GM23248 (cell line): ENCODE data around the gene DIO3. TPM values are rescaled to one million over a fixed set of nuclear protein-coding genes. Genes with fewer than 3 reads are reported as not detected.

Experiments used
- DNase-seq: peaks from one replicate; pipeline ENCODE4 v3.0.0-alpha.2; 2015
- H2AFZ ChIP-seq: fragments of 200-600 bp; sonication (generic); 2 replicates; pipeline ENCODE4 v1.6.1; 2016; ENCODE audit warnings: antibody characterized with exemption
- H3F3A ChIP-seq: fragments of 200-600 bp; sonication (generic); 2 replicates; pipeline ENCODE4 v1.6.1; 2016; ENCODE audit warnings: mild to moderate bottlenecking, antibody characterized with exemption, mixed run types; ENCODE audit not compliant: insufficient read depth
- H3K27ac ChIP-seq: fragments of 200-600 bp; sonication (generic); 2 replicates; pipeline ENCODE4 v1.5.1; 2016; ENCODE audit warnings: mild to moderate bottlenecking
- H3K27me3 ChIP-seq: fragments of 200-600 bp; sonication (generic); replicated peaks from 2 replicates; pipeline ENCODE4 v1.6.1; 2016; ENCODE audit warnings: mild to moderate bottlenecking; ENCODE audit not compliant: insufficient read depth
- H3K36me3 ChIP-seq: fragments of 200-600 bp; sonication (generic); 2 replicates; pipeline ENCODE4 v1.6.1; 2016; ENCODE audit warnings: low read depth, mild to moderate bottlenecking
- H3K4me1 ChIP-seq: fragments of 200-600 bp; sonication (generic); 2 replicates; pipeline ENCODE4 v1.6.1; 2016; ENCODE audit warnings: mild to moderate bottlenecking; ENCODE audit not compliant: insufficient read depth
- H3K4me2 ChIP-seq: fragments of 200-600 bp; sonication (generic); one replicate; pipeline ENCODE4 v1.6.1; 2016; ENCODE audit warnings: mild to moderate bottlenecking; ENCODE audit not compliant: unreplicated experiment
- H3K4me3 ChIP-seq: fragments of 200-600 bp; sonication (generic); 2 replicates; pipeline ENCODE4 v1.5.1; 2016; ENCODE audit warnings: mild to moderate bottlenecking
- H3K79me2 ChIP-seq: fragments of 200-600 bp; sonication (generic); 2 replicates; pipeline ENCODE4 v1.6.1; 2016; ENCODE audit warnings: mild to moderate bottlenecking; ENCODE audit not compliant: insufficient read depth
- H3K9ac ChIP-seq: fragments of 200-600 bp; sonication (generic); 2 replicates; pipeline ENCODE4 v1.6.1; 2016; ENCODE audit warnings: mild to moderate bottlenecking
- H3K9me2 ChIP-seq: fragments of 200-600 bp; sonication (generic); 2 replicates; pipeline ENCODE4 v1.6.1; 2016; ENCODE audit warnings: mixed run types, mild to moderate bottlenecking, moderate library complexity; ENCODE audit not compliant: insufficient read depth
- H3K9me3 ChIP-seq: fragments of 200-600 bp; sonication (generic); one replicate; pipeline ENCODE4 v1.6.1; 2017; ENCODE audit warnings: low read depth
- H4K20me1 ChIP-seq: fragments of 200-600 bp; sonication (generic); 2 replicates; pipeline ENCODE4 v1.6.0; 2016; ENCODE audit not compliant: insufficient read depth
- EZH2 ChIP-seq: fragments of 200-600 bp; sonication (generic); IDR thresholded peaks from 2 replicates; pipeline ENCODE4 v1.6.1; 2018; ENCODE audit warnings: antibody characterized with exemption, mild to moderate bottlenecking; ENCODE audit not compliant: insufficient read depth, poor library complexity, severe bottlenecking
- EZH2phosphoT487 ChIP-seq: fragments of 200-600 bp; sonication (generic); IDR thresholded peaks from 2 replicates; pipeline ENCODE4 v1.6.1; 2018; ENCODE audit warnings: antibody characterized with exemption, moderate library complexity, mild to moderate bottlenecking, low read depth; ENCODE audit not compliant: insufficient read depth
- WGBS, 2 experiments: methylation state at CpG; one replicate each; pipeline ENCODE4 v1.1.6; 2015 to 2017; ENCODE audit warnings: low lambda C conversion rate in 2 of 2, low coverage in 1 of 2; ENCODE audit errors: missing lambda C conversion rate in 2 of 2; 5-methylcytosine and 5-hydroxymethylcytosine counted together
- in situ Hi-C: fragments of 300-500 bp; cut with MboI; formaldehyde crosslinking; loops from 2 replicates; pipeline ENCODE4 v1.15.0; 2020
- polyA plus RNA-seq: library from polyadenylated mRNA; unstranded; fragments of >200 nt; fragmentation: Nextera tagmentation; extraction: Ambion mirVana; gene quantifications from 2 replicates; pipeline ENCODE4 v1.2.1, GENCODE V29; 2016
- total RNA-seq: library from RNA; depleted of rRNA; stranded (reverse); fragments of >200 nt; shearing (Covaris generic); gene quantifications from 2 replicates; pipeline ENCODE4 v1.2.3, GENCODE V29; 2014; rRNA removed

Gene DIO3
- total RNA-seq = not detected in 2 replicates
- not detected in 2 replicates for polyA plus RNA-seq

- Histone ChIP-seq H4K20me1 (no peaks in the 10 kb centered on the region), H3K4me2 (no peak within 1 kb of the TSS), H3K4me1 (no peaks in the 10 kb centered on the region), H3K4me3 (no peak within 1 kb of the TSS), H3K9ac (no peak within 1 kb of the TSS), H3K9me2 (no peaks in the 10 kb centered on the region), H3K27ac (no peak within 1 kb of the TSS), H3K27me3 (peaks cover 78% of the 10 kb centered on the region), H3F3A (no peaks in the 10 kb centered on the region), H3K36me3 (no peaks in the 10 kb centered on the region), H3K9me3 (no peaks in the 10 kb centered on the region), H2AFZ (no peak within 1 kb of the TSS), H3K79me2 (no peaks in the 10 kb centered on the region)
- no peak for TF ChIP-seq EZH2
- TF ChIP-seq EZH2phosphoT487 = no peak
- in situ Hi-C loops = no loop called here
- peak; percentile 13 for DNase-seq
- 31 to 34% methylated on average over 38 to 45 of the region's 73 CpGs for WGBS, 2 experiments
Measured at GRCh38 chr14:101561145-101561896, at the start of gene DIO3. DIO3 (plus strand) TSS chr14:101561495.

GRCh38 chr14:101511620-101512375 is 49.5 kb upstream of the DIO3 start:
- Histone ChIP-seq H2AFZ (no peak overlapping the region), H3F3A (no peaks in the 10 kb centered on the region), H4K20me1 (no peaks in the 10 kb centered on the region), H3K36me3 (no peaks in the 10 kb centered on the region), H3K4me3 (no peak overlapping the region), H3K4me1 (no peaks in the 10 kb centered on the region), H3K9me3 (no peaks in the 10 kb centered on the region), H3K27me3 (peaks cover 9% of the 10 kb centered on the region; the same call in 1 of the 2 replicates), H3K27ac (no peak overlapping the region), H3K9me2 (no peaks in the 10 kb centered on the region), H3K79me2 (no peaks in the 10 kb centered on the region), H3K9ac (no peak overlapping the region), H3K4me2 (no peak overlapping the region)
- TF ChIP-seq EZH2 = no peak
- TF ChIP-seq EZH2phosphoT487 = no peak
- DNase-seq = no peak
- in situ Hi-C loops = no loop called here
- 48% methylated on average over 14 to 20 of the region's 20 CpGs for WGBS, 2 experiments

GRCh38 chr14:101512376-101512695 is 49.0 kb upstream of the DIO3 start:
- WGBS, 2 experiments = 81 to 84% methylated on average over 9 of the region's 9 CpGs
- H4K20me1 ChIP-seq = no peaks in the 10 kb centered on the region
- H3K4me3 ChIP-seq = no peak overlapping the region
- H3K36me3 ChIP-seq = no peaks in the 10 kb centered on the region
- H3F3A ChIP-seq = no peaks in the 10 kb centered on the region
- no peak overlapping the region for H3K27ac ChIP-seq
- in situ Hi-C loops = no loop called here
- no peak for DNase-seq
- H3K9me2 ChIP-seq = no peaks in the 10 kb centered on the region
- no peak overlapping the region for H3K9ac ChIP-seq
- H3K79me2 ChIP-seq = no peaks in the 10 kb centered on the region
- TF ChIP-seq EZH2phosphoT487 (no peak), EZH2 (no peak)
- no peaks in the 10 kb centered on the region for H3K4me1 ChIP-seq
- no peak overlapping the region for H3K4me2 ChIP-seq
- H3K27me3 ChIP-seq = peaks cover 4% of the 10 kb centered on the region; the same call in 1 of the 2 replicates
- H2AFZ ChIP-seq = no peak overlapping the region
- H3K9me3 ChIP-seq = no peaks in the 10 kb centered on the region

DNA sequence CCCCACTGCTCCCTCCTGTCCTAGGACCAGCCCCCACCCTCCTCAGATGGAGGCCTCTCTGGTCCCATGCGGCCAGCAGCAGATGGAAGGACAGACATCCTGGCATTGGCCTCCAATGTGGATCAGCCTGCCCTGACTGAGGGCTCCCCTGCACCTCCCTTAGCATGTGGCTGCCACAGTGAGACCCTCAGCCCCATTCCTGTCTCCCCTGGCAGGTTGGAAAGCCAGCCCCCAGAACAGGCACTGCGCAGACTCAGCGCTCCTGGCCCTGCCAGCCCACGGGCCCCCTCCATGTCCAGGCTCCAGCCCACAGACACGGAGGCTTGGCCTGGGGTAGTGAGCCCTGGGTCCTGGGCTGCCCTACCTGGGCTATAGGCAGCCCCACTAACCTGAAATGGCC is 47.2 kb upstream of the DIO3 start:
- TF ChIP-seq EZH2 = no peak
- no peak for TF ChIP-seq EZH2phosphoT487
- in situ Hi-C loops = no loop called here
- H3K9ac ChIP-seq = no peak overlapping the region
- H3K9me3 ChIP-seq = no peaks in the 10 kb centered on the region
- H3K27ac ChIP-seq = no peak overlapping the region
- no peaks in the 10 kb centered on the region for H3K79me2 ChIP-seq
- H3K4me1 ChIP-seq = no peaks in the 10 kb centered on the region
- H3K27me3 ChIP-seq = no peaks in the 10 kb centered on the region; the same call in 1 of the 2 replicates
- no peak for DNase-seq
- H3K36me3 ChIP-seq = no peaks in the 10 kb centered on the region
- 69 to 85% methylated on average over 3 to 5 of the region's 5 CpGs for WGBS, 2 experiments
- H3K4me3 ChIP-seq = no peak overlapping the region
- no peaks in the 10 kb centered on the region for H3K9me2 ChIP-seq
- H3F3A ChIP-seq = no peaks in the 10 kb centered on the region
- H4K20me1 ChIP-seq = no peaks in the 10 kb centered on the region
- no peak overlapping the region for H2AFZ ChIP-seq
- no peak overlapping the region for H3K4me2 ChIP-seq
